Progenitor cell of endocrine pancreas (in vitro differentiated cells): ENCODE measurements around the gene MMS22L. TPM values are rescaled to one million over a fixed set of nuclear protein-coding genes. Genes with fewer than 3 reads are reported as not detected.

Experiments
- DNase-seq: peaks from one replicate; pipeline ENCODE4 v3.0.0; 2021; ENCODE audit warnings: low spot score; ENCODE audit not compliant: unreplicated experiment
- H3K27ac Mint-ChIP-seq: 2 replicates; pipeline ENCODE4 v1.8.0; 2021; ENCODE audit warnings: mild to moderate bottlenecking, moderate library complexity, mixed read lengths
- H3K27me3 Mint-ChIP-seq: 2 replicates; pipeline ENCODE4 v1.8.0; 2021; ENCODE audit warnings: mixed read lengths
- H3K36me3 Mint-ChIP-seq: 2 replicates; pipeline ENCODE4 v1.8.0; 2022; ENCODE audit warnings: mixed read lengths; ENCODE audit not compliant: insufficient read depth
- H3K4me1 Mint-ChIP-seq: 2 replicates; pipeline ENCODE4 v1.8.0; 2021; ENCODE audit warnings: low read depth, mixed read lengths
- H3K4me3 Mint-ChIP-seq: 2 replicates; pipeline ENCODE4 v1.8.0; 2021; ENCODE audit warnings: low read depth, mild to moderate bottlenecking, moderate library complexity, mixed read lengths
- H3K9me3 Mint-ChIP-seq: 2 replicates; pipeline ENCODE4 v1.8.0; 2021; ENCODE audit warnings: low read depth, mixed read lengths
- total RNA-seq: library from RNA; stranded (reverse); gene quantifications from 2 replicates; pipeline ENCODE4 v1.2.1, GENCODE V29; 2021
- TF ChIP-seq, protein P1 (sequence below): fragments of 200-600 bp; sonication (generic); IDR thresholded peaks from one replicate; pipeline ENCODE4 v1.5.0; 2021; ENCODE audit warnings: antibody characterized with exemption, mild to moderate bottlenecking; ENCODE audit not compliant: unreplicated experiment

The MMS22L gene
- total RNA-seq, 1 donor from 2014 or later = 20.2 TPM

DNA sequence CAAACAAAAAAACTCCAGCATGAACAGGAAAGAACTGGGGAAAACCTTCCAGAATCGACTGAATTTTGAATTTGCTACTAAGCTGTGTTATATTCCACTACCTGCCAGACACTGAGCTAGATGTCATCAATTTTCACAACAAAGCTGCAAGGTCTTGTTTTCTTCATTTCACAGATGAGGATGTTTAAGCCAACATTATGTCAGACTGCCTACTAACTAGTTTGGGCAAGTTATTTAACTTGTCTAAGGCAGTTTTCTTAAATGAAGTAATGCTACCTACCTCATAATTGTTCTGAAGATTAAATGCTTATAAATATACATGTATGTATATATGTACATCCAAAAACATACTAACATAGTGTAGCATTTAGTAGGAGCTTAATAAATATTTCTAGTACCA is 144.4 kb downstream of the MMS22L start:
- no peaks in the 10 kb centered on the region for H3K36me3 Mint-ChIP-seq
- TF ChIP-seq, protein P1, sequence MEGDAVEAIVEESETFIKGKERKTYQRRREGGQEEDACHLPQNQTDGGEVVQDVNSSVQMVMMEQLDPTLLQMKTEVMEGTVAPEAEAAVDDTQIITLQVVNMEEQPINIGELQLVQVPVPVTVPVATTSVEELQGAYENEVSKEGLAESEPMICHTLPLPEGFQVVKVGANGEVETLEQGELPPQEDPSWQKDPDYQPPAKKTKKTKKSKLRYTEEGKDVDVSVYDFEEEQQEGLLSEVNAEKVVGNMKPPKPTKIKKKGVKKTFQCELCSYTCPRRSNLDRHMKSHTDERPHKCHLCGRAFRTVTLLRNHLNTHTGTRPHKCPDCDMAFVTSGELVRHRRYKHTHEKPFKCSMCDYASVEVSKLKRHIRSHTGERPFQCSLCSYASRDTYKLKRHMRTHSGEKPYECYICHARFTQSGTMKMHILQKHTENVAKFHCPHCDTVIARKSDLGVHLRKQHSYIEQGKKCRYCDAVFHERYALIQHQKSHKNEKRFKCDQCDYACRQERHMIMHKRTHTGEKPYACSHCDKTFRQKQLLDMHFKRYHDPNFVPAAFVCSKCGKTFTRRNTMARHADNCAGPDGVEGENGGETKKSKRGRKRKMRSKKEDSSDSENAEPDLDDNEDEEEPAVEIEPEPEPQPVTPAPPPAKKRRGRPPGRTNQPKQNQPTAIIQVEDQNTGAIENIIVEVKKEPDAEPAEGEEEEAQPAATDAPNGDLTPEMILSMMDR = no peak
- no peak overlapping the region for H3K27ac Mint-ChIP-seq
- H3K4me1 Mint-ChIP-seq = peaks cover 5% of the 10 kb centered on the region
- no peaks in the 10 kb centered on the region for H3K27me3 Mint-ChIP-seq
- no peak overlapping the region for H3K4me3 Mint-ChIP-seq
- no peak for DNase-seq
- no peaks in the 10 kb centered on the region for H3K9me3 Mint-ChIP-seq

GRCh38 chr6:97136626-97137358 is 146.2 kb downstream of the MMS22L start:
- Mint-ChIP-seq H3K4me1 (peaks cover 2% of the 10 kb centered on the region), H3K36me3 (no peaks in the 10 kb centered on the region), H3K4me3 (no peak overlapping the region), H3K9me3 (no peaks in the 10 kb centered on the region), H3K27ac (peak overlapping the region; percentile 31), H3K27me3 (no peaks in the 10 kb centered on the region)
- DNase-seq = no peak
- TF ChIP-seq, protein P1 = no peak

DNA sequence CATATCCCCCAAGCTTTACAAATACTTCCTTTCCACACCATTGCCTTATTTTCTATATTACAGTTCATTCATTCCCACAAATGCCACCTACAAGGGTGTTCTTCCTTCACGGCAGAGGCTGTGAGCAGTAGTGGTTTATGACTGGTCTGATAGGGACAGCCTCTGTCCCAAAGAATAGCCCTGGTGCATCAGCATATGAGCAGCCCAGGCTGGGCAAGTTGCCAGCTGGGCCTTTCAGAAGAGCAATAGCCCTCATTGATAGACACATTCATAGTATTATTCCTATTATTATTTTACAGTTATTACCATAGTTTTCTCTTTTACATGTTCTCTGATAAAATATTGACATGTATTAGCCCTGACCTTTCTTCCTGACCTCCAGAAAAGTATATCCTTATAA is 149.9 kb downstream of the MMS22L start:
- no peaks in the 10 kb centered on the region for H3K27me3 Mint-ChIP-seq
- DNase-seq = no peak
- H3K4me3 Mint-ChIP-seq = no peak overlapping the region
- no peak overlapping the region for H3K27ac Mint-ChIP-seq
- H3K36me3 Mint-ChIP-seq = no peaks in the 10 kb centered on the region
- peaks cover 4% of the 10 kb centered on the region for H3K9me3 Mint-ChIP-seq
- H3K4me1 Mint-ChIP-seq = peaks cover 2% of the 10 kb centered on the region
- TF ChIP-seq, protein P1 = no peak

DNA sequence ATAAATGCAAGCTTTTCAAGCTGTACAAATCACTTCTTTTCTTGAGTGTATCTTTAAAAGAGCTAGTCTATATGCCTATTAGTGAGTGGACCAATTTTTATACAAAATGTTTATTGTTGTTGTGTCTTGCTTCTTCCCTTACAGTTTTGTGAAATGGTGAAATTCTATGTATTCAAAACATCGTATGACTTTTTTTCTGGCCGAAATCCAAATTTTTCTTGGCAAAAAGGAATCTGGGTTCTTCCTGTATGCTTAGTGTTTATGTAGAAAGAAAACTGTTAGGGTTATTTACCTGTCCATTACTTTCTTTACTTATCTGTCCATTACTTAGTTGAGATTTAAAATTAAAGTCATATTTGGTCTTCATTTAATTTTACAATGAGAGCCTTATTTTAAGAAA is 153.9 kb downstream of the MMS22L start:
- DNase-seq = no peak
- Mint-ChIP-seq H3K27me3 (no peaks in the 10 kb centered on the region), H3K9me3 (peaks cover 4% of the 10 kb centered on the region), H3K4me3 (no peak overlapping the region), H3K4me1 (peaks cover 7% of the 10 kb centered on the region), H3K36me3 (no peaks in the 10 kb centered on the region), H3K27ac (no peak overlapping the region)
- TF ChIP-seq, protein P1 = no peak

- no peaks in the 10 kb centered on the region for H3K27me3 Mint-ChIP-seq
- no peaks in the 10 kb centered on the region for H3K36me3 Mint-ChIP-seq
- no peak overlapping the region for H3K4me3 Mint-ChIP-seq
- TF ChIP-seq, protein P1 = no peak
- H3K4me1 Mint-ChIP-seq = peaks cover 7% of the 10 kb centered on the region
- no peak for DNase-seq
- H3K9me3 Mint-ChIP-seq = peaks cover 4% of the 10 kb centered on the region
- no peak overlapping the region for H3K27ac Mint-ChIP-seq
Measured at GRCh38 chr6:97128507-97128906, 154.5 kb downstream of the MMS22L start.
